SK-N-MC (cell line): Measurements from ENCODE around the gene RHBDL1.

ENCODE experiments used
- EZH2 ChIP-seq: fragments of 200-600 bp; sonication (generic); IDR thresholded peaks from one replicate; pipeline ENCODE4 v1.6.1; 2017; ENCODE audit warnings: antibody characterized with exemption
- POLR2AphosphoS5 ChIP-seq: IDR thresholded peaks from 2 replicates; pipeline ENCODE4 v1.6.1; 2012; ENCODE audit warnings: mild to moderate bottlenecking, low read depth, low read length, borderline replicate concordance

- TF ChIP-seq EZH2 = no peak
- TF ChIP-seq POLR2AphosphoS5 = no peak
Measured at GRCh38 chr16:631808-632358, 43.6 kb upstream of the RHBDL1 start.
